ENCODE results near the gene NKAIN1.

GRCh38 chr1:31224068-31224467, 15.6 kb downstream of the NKAIN1 start:
- TF ChIP-seq POLR2AphosphoS5 (IDR thresholded peaks at IDR 0.05; ENCODE audit: low read depth, low read length): no peak
- TF ChIP-seq TAF1 (IDR thresholded peaks at IDR 0.05; ENCODE audit: low read depth, low read length): no peak
- no peak for TF ChIP-seq POLR2A (IDR thresholded peaks at IDR 0.05; ENCODE audit: low read depth, low read length)
- TF ChIP-seq SPI1 (IDR thresholded peaks at IDR 0.05; ENCODE audit: low read depth, low read length): no peak
